HTR-8/SVneo (cell line): ENCODE measurements around the gene DSCAML1.

Experiments
- DNase-seq: peaks from one replicate; pipeline ENCODE4 v3.0.0; 2011; ENCODE audit warnings: low spot score, mixed read lengths; ENCODE audit not compliant: insufficient read length
- FAIRE-seq: peaks from 2 replicates; lab custom pipeline; 2011; peaks lifted over from hg19 to GRCh38; lab: Jason Lieb, UNC

Gene DSCAML1

GRCh38 chr11:117572129-117572528 is 224.9 kb downstream of the DSCAML1 start:
- FAIRE-seq = no peak

DNA sequence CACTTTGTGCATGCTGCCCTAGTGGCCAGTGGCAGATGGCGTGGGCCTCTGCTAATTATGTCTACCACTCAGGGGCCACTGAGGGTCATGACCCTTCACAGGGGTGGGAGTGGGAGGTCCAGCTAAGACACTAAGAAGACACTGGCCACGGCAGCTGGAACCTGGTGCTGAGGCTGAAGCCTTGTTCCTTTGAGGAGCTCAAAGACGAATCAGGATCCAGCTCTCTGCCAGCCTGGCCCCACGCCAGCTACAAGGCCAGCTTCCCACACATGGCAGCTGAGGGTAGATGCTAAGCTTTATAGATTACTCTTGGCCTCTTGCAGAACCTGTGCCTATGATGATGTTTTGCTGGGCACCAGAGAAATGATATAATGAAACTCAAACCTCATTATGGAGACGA is 226.3 kb downstream of the DSCAML1 start:
- FAIRE-seq = no peak
- DNase-seq = no peak

More at GRCh38 chr11:117572129-117572528, 224.9 kb downstream of the DSCAML1 start:
- no peak for DNase-seq

GRCh38 chr11:117569911-117570310 is 227.1 kb downstream of the DSCAML1 start:
- no peak for DNase-seq
- FAIRE-seq = no peak

DNA sequence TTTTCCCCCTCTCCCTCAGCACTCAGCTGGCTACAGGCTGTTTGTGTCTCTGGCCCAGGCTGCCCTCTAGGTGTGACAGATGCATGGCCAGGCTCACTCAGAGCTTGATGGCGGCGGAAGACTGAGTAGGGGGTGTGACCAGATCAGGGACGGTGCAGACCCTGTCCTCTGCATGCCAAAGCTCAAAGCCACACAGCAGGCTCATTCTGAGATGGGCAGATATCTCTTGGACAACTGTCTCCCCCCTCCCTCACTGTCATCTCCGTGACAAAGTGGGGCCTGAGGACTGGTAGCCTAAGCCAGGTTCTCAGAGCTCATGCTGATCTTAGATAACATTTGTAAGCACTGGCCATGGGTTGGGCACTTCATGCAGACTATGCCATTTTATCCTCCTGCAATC is 231.3 kb downstream of the DSCAML1 start:
- no peak for FAIRE-seq
- no peak for DNase-seq

GRCh38 chr11:117564321-117564720 is 232.7 kb downstream of the DSCAML1 start:
- DNase-seq (no peak), FAIRE-seq (no peak)

DNA sequence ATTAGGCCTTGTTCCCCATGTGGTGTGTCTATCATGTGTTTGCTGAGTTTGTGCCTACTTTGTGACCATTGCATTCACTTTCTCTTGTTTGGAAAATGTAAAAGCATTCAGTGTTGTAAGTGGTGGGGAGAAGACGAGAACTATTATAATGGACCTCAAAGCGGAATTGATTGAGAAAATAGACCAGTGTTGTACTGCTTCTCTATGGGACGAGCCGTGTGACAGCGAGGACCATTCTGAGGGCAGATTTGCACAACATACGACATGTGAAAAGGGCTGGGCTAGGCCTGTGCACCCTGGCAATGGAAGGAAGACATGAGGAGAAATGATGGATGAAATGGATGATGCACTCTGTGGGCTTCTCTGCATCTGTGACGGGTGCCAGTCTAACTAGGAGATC is 233.5 kb downstream of the DSCAML1 start:
- FAIRE-seq (no peak), DNase-seq (no peak)

- FAIRE-seq = no peak
Measured at GRCh38 chr11:117562136-117562535, 234.9 kb downstream of the DSCAML1 start.

GRCh38 chr11:117560780-117561530 is 236.1 kb downstream of the DSCAML1 start:
- no peak for FAIRE-seq
- DNase-seq = no peak

More at GRCh38 chr11:117562136-117562535, 234.9 kb downstream of the DSCAML1 start:
- DNase-seq = no peak

GRCh38 chr11:117559698-117560097 is 237.3 kb downstream of the DSCAML1 start:
- DNase-seq (no peak), FAIRE-seq (no peak)

DNA sequence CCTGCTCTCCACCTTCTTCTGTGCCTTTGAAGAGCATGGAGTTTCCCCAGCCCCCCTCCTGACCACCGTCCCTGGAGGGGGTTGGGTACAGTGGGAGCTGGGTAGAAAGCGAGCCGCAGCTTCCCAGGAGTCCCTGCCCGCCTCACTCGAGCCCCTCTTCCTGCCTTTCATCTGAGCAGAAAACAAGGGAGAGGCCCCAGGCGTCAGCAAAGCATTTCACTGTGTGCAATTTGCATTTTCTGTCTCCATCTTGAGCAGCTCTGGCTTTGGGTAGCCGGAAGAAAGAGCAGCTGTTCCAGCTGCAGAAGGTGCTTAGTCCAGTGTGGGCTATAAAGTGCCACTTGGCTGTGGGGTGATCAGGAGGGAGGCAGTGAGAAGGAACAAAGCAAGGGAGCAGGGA is 239.7 kb downstream of the DSCAML1 start:
- FAIRE-seq (no peak), DNase-seq (no peak)

- FAIRE-seq (no peak), DNase-seq (no peak)
Measured at GRCh38 chr11:117554601-117555333, 242.2 kb downstream of the DSCAML1 start.

DNA sequence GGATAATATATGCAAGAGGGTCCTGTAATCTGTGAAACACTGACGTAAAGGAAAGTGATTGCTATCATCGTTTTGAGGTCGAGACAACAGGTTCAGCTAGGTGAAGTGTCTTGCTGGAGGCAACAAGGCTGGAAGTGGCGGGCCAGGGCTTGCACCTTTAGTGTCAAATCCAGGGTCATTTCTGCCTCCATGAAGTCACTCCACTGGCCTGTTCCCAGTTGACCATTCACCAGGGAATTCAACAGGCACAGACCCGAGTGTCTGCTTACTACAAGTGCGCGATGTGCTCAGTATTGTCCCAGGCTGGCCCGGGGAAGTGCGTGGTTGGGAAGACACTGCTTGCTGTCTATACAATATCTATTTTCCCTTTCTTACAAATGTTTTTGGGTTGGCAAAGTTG is 244.4 kb downstream of the DSCAML1 start:
- FAIRE-seq (no peak), DNase-seq (no peak)

DNA sequence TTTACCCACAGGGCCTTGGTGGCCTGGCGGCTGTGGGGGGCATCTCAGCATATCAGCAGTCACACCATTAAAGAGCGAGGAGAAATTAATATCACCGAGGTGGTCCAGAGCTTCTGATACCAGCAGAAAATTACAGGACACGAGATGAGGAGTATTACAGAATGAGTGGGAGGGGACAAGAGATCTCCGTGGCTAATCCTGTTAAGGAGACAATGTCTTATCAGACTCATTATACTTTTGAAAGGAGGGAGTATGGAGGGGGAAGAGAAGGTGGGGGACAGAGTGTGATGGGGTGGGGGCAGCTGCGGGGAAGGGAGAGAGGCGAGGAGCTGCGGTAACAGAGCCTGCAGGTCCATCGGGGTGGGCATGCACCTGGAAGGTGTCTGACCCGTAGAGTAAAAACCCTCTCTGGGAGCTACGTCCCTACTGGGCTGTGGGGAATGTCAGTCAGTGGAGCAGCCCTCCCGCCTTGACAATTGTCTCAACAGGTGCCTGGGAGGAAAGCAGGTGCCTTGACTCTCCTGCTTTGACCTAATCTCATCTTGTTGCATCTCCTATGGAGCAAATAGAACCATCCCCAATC is 245.2 kb downstream of the DSCAML1 start:
- no peak for DNase-seq
- no peak for FAIRE-seq

DNA sequence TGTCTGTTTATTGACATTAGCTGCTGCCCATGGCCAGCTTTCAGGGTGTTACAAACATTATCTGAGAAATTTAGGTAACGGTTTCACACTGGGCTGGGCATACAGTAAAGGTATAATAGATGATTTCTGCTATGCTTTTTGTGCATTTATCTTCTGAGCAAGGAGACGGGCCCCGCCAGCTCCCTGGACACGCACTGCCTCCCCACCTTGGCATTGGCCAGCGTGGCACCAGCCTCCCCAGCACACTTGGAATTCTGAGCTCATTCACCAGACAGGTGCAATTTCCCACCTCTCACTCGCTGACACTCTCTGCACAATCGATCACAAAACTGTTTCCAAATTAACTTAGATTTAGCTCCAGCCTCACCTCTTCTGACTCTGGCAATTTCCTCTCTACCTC is 246.6 kb downstream of the DSCAML1 start:
- FAIRE-seq (no peak), DNase-seq (no peak)

DNA sequence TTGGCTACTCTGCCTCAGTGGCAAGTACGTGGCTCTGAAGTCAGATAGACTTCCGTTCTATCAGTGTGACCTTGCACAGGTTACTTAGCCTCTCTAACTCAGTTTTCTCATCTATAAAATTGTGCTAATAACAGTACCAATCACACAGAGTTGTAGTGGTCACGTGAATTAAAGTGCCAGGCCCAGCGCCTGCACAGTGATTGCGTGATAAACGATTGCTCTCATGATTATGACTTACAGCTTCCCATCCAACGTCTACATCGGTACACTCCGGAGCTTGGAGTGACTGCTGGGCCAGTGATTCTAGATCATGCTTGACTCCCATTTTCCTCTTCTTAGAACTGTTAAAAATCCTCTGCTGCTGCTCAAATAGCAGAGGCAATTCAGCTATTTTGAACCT is 247.6 kb downstream of the DSCAML1 start:
- DNase-seq (no peak), FAIRE-seq (no peak)

- DNase-seq (no peak), FAIRE-seq (no peak)
Measured at GRCh38 chr11:117548876-117549275, 248.1 kb downstream of the DSCAML1 start.

DNA sequence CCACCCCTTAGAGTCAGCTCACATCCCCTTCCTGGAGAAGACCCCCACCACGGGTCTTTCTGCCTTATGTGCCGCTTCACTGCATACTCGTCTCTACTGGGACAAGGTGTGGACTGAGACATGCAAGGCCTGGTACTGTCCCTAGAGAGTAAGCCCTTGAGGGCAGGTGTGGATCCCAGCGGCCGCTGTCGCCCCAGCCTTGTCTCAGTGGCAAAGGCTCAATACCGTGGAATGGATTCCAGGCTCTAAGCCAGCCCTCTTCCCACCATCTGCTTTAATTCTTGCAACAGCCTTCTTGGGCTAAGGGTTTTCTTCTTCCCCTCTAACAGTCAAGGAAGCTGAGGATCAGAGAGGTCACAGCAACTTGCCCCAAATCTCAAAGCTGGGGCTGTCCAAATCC is 249.1 kb downstream of the DSCAML1 start:
- no peak for DNase-seq
- no peak for FAIRE-seq

DNA sequence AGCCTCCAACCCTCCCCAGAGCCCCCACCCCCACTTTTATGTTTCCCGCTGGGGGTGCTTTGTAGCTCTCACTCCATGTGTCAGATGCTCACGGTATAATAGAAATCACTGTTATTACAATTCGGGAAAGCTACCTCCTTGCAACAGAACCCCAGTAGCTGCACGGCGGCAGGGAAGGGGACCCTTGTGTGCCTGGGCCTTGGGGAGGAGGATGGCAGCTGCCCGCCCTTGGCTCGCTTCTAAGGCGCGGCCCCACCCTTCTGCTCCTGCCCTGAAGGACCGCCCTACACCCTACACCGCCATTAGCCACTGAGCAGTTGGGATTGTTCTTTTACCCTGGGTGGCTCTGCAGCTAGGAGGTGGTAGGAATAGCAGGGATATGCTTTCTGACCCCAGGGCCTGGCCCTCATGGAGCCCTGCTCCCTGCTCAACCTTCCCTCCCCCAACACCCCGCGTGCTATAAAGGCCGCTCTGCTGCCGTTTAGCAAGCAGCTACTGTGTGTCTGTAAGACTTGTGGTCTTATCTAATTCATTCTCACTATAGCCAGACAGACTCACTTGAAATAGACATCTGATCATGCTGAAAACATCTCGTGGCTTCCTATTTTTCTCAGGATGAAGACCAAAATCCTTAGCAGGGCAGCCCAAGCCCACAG is 249.7 kb downstream of the DSCAML1 start:
- no peak for FAIRE-seq
- no peak for DNase-seq

- no peak for DNase-seq
- no peak for FAIRE-seq
Measured at GRCh38 chr11:117546431-117547194, 250.4 kb downstream of the DSCAML1 start.

- no peak for DNase-seq
- FAIRE-seq = no peak
Measured at GRCh38 chr11:117545706-117546105, 251.3 kb downstream of the DSCAML1 start.
